ENCODE data around the gene NT5C2. TPM values are rescaled to one million over a fixed set of nuclear protein-coding genes. Genes with fewer than 3 reads are reported as not detected.

The NT5C2 gene
- total RNA-seq, 4 donors from 2014 or later: 39.6 to 86.5 (median 50.7) TPM

Other genes with a start within 250 kb of the NT5C2 start
- under 1 TPM in 2 of 4 donors, not detected in 2; 0.40 to 0.88 TPM for gene RPEL1, start 52.6 kb upstream of the NT5C2 start, total RNA-seq
- gene INA, start 83.9 kb upstream of the NT5C2 start, total RNA-seq: 1 to 10 TPM in 1 of 4 donors, under 1 TPM in 1, not detected in 2; 0.35 to 1.1 TPM
- gene PCGF6, start 157.9 kb upstream of the NT5C2 start, total RNA-seq: 10 to 100 TPM in 2 of 4 donors, 1 to 10 TPM in 2; 6.6 to 25.6 (median 10.1) TPM
- 1 to 10 TPM; 3.6 to 7.0 (median 5.3) TPM for gene TAF5, start 174.7 kb upstream of the NT5C2 start, total RNA-seq
- gene ATP5MK, start 203.2 kb upstream of the NT5C2 start, total RNA-seq: 100 to 1,000 TPM in 3 of 4 donors, 10 to 100 TPM in 1; 78.6 to 235 (median 167) TPM
- gene PDCD11, start 203.4 kb upstream of the NT5C2 start, total RNA-seq: 10 to 100 TPM; 11.6 to 42.1 (median 19.0) TPM